ENCODE measurements around the gene CCR1. TPM values are rescaled to one million over a fixed set of nuclear protein-coding genes. Genes with fewer than 3 reads are reported as not detected.

Gene CCR1
- total and polyA plus RNA-seq, 9 of the 15 experiments (the other 6 are each of a cell fraction or from before 2014, with no cell fraction given) = not detected

DNA sequence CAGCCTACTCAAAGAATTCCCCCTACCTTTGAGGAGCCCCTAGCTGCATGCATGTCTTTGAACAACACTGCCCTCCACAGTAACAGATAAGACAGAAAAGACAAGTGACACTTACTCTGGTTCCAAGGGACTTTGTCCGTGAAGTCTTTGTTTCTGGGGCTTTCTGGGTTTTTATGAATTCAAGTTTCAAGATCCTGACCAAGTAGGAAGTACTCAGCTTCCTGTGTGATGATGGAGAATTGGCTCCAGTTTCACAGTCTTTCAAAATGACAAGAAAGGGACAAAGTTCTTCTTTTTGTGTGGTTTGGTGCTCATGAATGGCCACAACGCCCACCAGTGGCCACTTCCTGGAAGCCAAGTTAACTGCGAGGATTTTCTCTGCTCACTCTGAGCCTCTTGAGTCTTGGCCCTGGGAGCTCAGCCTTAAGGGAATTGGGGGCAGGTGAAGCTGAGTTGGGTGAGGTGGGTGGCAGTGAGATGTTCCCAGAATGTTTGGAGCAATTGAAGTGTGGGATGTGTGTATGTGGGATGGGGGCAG is at the start of gene CCR1 (continued):
- TF ChIP-seq, protein P1, sequence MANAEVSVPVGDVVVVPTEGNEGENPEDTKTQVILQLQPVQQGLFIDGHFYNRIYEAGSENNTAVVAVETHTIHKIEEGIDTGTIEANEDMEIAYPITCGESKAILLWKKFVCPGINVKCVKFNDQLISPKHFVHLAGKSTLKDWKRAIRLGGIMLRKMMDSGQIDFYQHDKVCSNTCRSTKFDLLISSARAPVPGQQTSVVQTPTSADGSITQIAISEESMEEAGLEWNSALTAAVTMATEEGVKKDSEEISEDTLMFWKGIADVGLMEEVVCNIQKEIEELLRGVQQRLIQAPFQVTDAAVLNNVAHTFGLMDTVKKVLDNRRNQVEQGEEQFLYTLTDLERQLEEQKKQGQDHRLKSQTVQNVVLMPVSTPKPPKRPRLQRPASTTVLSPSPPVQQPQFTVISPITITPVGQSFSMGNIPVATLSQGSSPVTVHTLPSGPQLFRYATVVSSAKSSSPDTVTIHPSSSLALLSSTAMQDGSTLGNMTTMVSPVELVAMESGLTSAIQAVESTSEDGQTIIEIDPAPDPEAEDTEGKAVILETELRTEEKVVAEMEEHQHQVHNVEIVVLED (CRISPR knock-in tag; IDR thresholded peaks at IDR 0.05) = no peak
- TF ChIP-seq, protein P2, sequence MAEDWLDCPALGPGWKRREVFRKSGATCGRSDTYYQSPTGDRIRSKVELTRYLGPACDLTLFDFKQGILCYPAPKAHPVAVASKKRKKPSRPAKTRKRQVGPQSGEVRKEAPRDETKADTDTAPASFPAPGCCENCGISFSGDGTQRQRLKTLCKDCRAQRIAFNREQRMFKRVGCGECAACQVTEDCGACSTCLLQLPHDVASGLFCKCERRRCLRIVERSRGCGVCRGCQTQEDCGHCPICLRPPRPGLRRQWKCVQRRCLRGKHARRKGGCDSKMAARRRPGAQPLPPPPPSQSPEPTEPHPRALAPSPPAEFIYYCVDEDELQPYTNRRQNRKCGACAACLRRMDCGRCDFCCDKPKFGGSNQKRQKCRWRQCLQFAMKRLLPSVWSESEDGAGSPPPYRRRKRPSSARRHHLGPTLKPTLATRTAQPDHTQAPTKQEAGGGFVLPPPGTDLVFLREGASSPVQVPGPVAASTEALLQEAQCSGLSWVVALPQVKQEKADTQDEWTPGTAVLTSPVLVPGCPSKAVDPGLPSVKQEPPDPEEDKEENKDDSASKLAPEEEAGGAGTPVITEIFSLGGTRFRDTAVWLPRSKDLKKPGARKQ (CRISPR knock-in tag; IDR thresholded peaks at IDR 0.05) = no peak
- TF ChIP-seq, protein P3, sequence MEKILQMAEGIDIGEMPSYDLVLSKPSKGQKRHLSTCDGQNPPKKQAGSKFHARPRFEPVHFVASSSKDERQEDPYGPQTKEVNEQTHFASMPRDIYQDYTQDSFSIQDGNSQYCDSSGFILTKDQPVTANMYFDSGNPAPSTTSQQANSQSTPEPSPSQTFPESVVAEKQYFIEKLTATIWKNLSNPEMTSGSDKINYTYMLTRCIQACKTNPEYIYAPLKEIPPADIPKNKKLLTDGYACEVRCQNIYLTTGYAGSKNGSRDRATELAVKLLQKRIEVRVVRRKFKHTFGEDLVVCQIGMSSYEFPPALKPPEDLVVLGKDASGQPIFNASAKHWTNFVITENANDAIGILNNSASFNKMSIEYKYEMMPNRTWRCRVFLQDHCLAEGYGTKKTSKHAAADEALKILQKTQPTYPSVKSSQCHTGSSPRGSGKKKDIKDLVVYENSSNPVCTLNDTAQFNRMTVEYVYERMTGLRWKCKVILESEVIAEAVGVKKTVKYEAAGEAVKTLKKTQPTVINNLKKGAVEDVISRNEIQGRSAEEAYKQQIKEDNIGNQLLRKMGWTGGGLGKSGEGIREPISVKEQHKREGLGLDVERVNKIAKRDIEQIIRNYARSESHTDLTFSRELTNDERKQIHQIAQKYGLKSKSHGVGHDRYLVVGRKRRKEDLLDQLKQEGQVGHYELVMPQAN (IDR thresholded peaks at IDR 0.05; ENCODE audit: borderline replicate concordance) = no peak
- TF ChIP-seq NFIC (IDR thresholded peaks at IDR 0.05) = no peak
- TF ChIP-seq CEBPG (CRISPR knock-in tag; IDR thresholded peaks at IDR 0.05) = no peak
- TF ChIP-seq CEBPG (tag; conservative IDR thresholded peaks at IDR 0.05 in 1 of 2, IDR thresholded peaks at IDR 0.05 in 1 of 2) = no peak
- no peak for TF ChIP-seq ARNT (IDR thresholded peaks at IDR 0.05)
- TF ChIP-seq MCM3 (IDR thresholded peaks at IDR 0.05) = no peak

Data from K562 (cell line).